ENCODE results near the gene CNOT2.

Gene CNOT2

GRCh38 chr12:70321191-70321590, 78.0 kb downstream of the CNOT2 start:
- Histone ChIP-seq H3K4me1 (ENCODE audit: control insufficient read depth in 5 of 5, insufficient read depth in 5 of 5, low read length in 5 of 5) (peaks cover 0 to 2% (median 0%) of the 10 kb centered on the region in 5 donors), H3K9ac (ENCODE audit: low read length in 5 of 5) (no peak overlapping the region), H3K27me3 (ENCODE audit: control insufficient read depth in 5 of 5, insufficient read depth in 4 of 5, low read length in 5 of 5) (no peaks in the 10 kb centered on the region), H3K36me3 (ENCODE audit: control insufficient read depth in 5 of 5, insufficient read depth in 5 of 5, low read length in 5 of 5) (peaks cover 0 to 10% (median 3%) of the 10 kb centered on the region in 5 donors), H3K4me3 (ENCODE audit: low read depth in 1 of 5, low read length in 5 of 5) (no peak overlapping the region), H3K27ac (ENCODE audit: low read depth, low read length) (no peak overlapping the region), H3K9me3 (ENCODE audit: control insufficient read depth in 5 of 5, low read length in 5 of 5) (no peaks in the 10 kb centered on the region)

- no peaks in the 10 kb centered on the region for H3K9me3 ChIP-seq (ENCODE audit: control insufficient read depth in 5 of 5, low read length in 5 of 5)
- no peaks in the 10 kb centered on the region for H3K27me3 ChIP-seq (ENCODE audit: control insufficient read depth in 5 of 5, insufficient read depth in 4 of 5, low read length in 5 of 5)
- H3K9ac ChIP-seq (ENCODE audit: low read length in 5 of 5) = no peak overlapping the region
- no peaks in the 10 kb centered on the region for H3K4me1 ChIP-seq (ENCODE audit: control insufficient read depth in 5 of 5, insufficient read depth in 5 of 5, low read length in 5 of 5)
- no peak overlapping the region for H3K27ac ChIP-seq (ENCODE audit: low read depth, low read length)
- peaks cover 0 to 12% (median 4%) of the 10 kb centered on the region in 5 donors for H3K36me3 ChIP-seq (ENCODE audit: control insufficient read depth in 5 of 5, insufficient read depth in 5 of 5, low read length in 5 of 5)
- H3K4me3 ChIP-seq (ENCODE audit: low read depth in 1 of 5, low read length in 5 of 5) = no peak overlapping the region
Measured at GRCh38 chr12:70327541-70327940, 84.3 kb downstream of the CNOT2 start.

GRCh38 chr12:70329728-70330127, 86.5 kb downstream of the CNOT2 start:
- Histone ChIP-seq H3K4me1 (ENCODE audit: control insufficient read depth in 5 of 5, insufficient read depth in 5 of 5, low read length in 5 of 5) (no peaks in the 10 kb centered on the region), H3K9me3 (ENCODE audit: control insufficient read depth in 5 of 5, low read length in 5 of 5) (no peaks in the 10 kb centered on the region), H3K27me3 (ENCODE audit: control insufficient read depth in 5 of 5, insufficient read depth in 4 of 5, low read length in 5 of 5) (no peaks in the 10 kb centered on the region), H3K27ac (ENCODE audit: low read depth, low read length) (no peak overlapping the region), H3K9ac (ENCODE audit: low read length in 5 of 5) (no peak overlapping the region), H3K36me3 (ENCODE audit: control insufficient read depth in 5 of 5, insufficient read depth in 5 of 5, low read length in 5 of 5) (peaks cover 0 to 5% (median 0%) of the 10 kb centered on the region in 5 donors), H3K4me3 (ENCODE audit: low read depth in 1 of 5, low read length in 5 of 5) (no peak overlapping the region)

- no peaks in the 10 kb centered on the region for H3K9me3 ChIP-seq (ENCODE audit: control insufficient read depth in 5 of 5, low read length in 5 of 5)
- H3K27ac ChIP-seq (ENCODE audit: low read depth, low read length) = no peak overlapping the region
- no peaks in the 10 kb centered on the region for H3K4me1 ChIP-seq (ENCODE audit: control insufficient read depth in 5 of 5, insufficient read depth in 5 of 5, low read length in 5 of 5)
- no peaks in the 10 kb centered on the region for H3K27me3 ChIP-seq (ENCODE audit: control insufficient read depth in 5 of 5, insufficient read depth in 4 of 5, low read length in 5 of 5)
- H3K36me3 ChIP-seq (ENCODE audit: control insufficient read depth in 5 of 5, insufficient read depth in 5 of 5, low read length in 5 of 5) = peaks cover 0 to 5% (median 4%) of the 10 kb centered on the region in 5 donors
- no peak overlapping the region for H3K4me3 ChIP-seq (ENCODE audit: low read depth in 1 of 5, low read length in 5 of 5)
- no peak overlapping the region for H3K9ac ChIP-seq (ENCODE audit: low read length in 5 of 5)
Measured at GRCh38 chr12:70330158-70330557, 86.9 kb downstream of the CNOT2 start.

GRCh38 chr12:70332236-70332635, 89.0 kb downstream of the CNOT2 start:
- Histone ChIP-seq H3K27ac (ENCODE audit: low read depth, low read length) (no peak overlapping the region), H3K9me3 (ENCODE audit: control insufficient read depth in 5 of 5, low read length in 5 of 5) (no peaks in the 10 kb centered on the region), H3K4me1 (ENCODE audit: control insufficient read depth in 5 of 5, insufficient read depth in 5 of 5, low read length in 5 of 5) (no peaks in the 10 kb centered on the region), H3K4me3 (ENCODE audit: low read depth in 1 of 5, low read length in 5 of 5) (no peak overlapping the region), H3K27me3 (ENCODE audit: control insufficient read depth in 5 of 5, insufficient read depth in 4 of 5, low read length in 5 of 5) (no peaks in the 10 kb centered on the region), H3K9ac (ENCODE audit: low read length in 5 of 5) (no peak overlapping the region), H3K36me3 (ENCODE audit: control insufficient read depth in 5 of 5, insufficient read depth in 5 of 5, low read length in 5 of 5) (peaks cover 5 to 22% (median 13%) of the 10 kb centered on the region in 5 donors)

GRCh38 chr12:70334742-70335141, 91.5 kb downstream of the CNOT2 start:
- H3K27me3 ChIP-seq (ENCODE audit: control insufficient read depth in 5 of 5, insufficient read depth in 4 of 5, low read length in 5 of 5) = no peaks in the 10 kb centered on the region
- H3K4me3 ChIP-seq (ENCODE audit: low read depth in 1 of 5, low read length in 5 of 5) = no peak overlapping the region
- no peaks in the 10 kb centered on the region for H3K9me3 ChIP-seq (ENCODE audit: control insufficient read depth in 5 of 5, low read length in 5 of 5)
- H3K9ac ChIP-seq (ENCODE audit: low read length in 5 of 5) = no peak overlapping the region
- peaks cover 21 to 43% (median 30%) of the 10 kb centered on the region in 5 donors for H3K36me3 ChIP-seq (ENCODE audit: control insufficient read depth in 5 of 5, insufficient read depth in 5 of 5, low read length in 5 of 5)
- H3K4me1 ChIP-seq (ENCODE audit: control insufficient read depth in 5 of 5, insufficient read depth in 5 of 5, low read length in 5 of 5) = no peaks in the 10 kb centered on the region
- no peak overlapping the region for H3K27ac ChIP-seq (ENCODE audit: low read depth, low read length)

- no peak overlapping the region for H3K27ac ChIP-seq (ENCODE audit: low read depth, low read length)
- H3K36me3 ChIP-seq (ENCODE audit: control insufficient read depth in 5 of 5, insufficient read depth in 5 of 5, low read length in 5 of 5) = peaks cover 47 to 76% (median 58%) of the 10 kb centered on the region in 5 donors
- no peak overlapping the region for H3K4me3 ChIP-seq (ENCODE audit: low read depth in 1 of 5, low read length in 5 of 5)
- no peaks in the 10 kb centered on the region for H3K9me3 ChIP-seq (ENCODE audit: control insufficient read depth in 5 of 5, low read length in 5 of 5)
- no peaks in the 10 kb centered on the region for H3K4me1 ChIP-seq (ENCODE audit: control insufficient read depth in 5 of 5, insufficient read depth in 5 of 5, low read length in 5 of 5)
- H3K9ac ChIP-seq (ENCODE audit: low read length in 5 of 5) = no peak overlapping the region
- H3K27me3 ChIP-seq (ENCODE audit: control insufficient read depth in 5 of 5, insufficient read depth in 4 of 5, low read length in 5 of 5) = no peaks in the 10 kb centered on the region
Measured at GRCh38 chr12:70338531-70338930, 95.3 kb downstream of the CNOT2 start.

GRCh38 chr12:70351076-70351475, 107.8 kb downstream of the CNOT2 start:
- Histone ChIP-seq H3K36me3 (ENCODE audit: control insufficient read depth in 5 of 5, insufficient read depth in 5 of 5, low read length in 5 of 5) (peaks cover 7 to 18% (median 14%) of the 10 kb centered on the region in 5 donors), H3K27ac (ENCODE audit: low read depth, low read length) (no peak overlapping the region), H3K4me3 (ENCODE audit: low read depth in 1 of 5, low read length in 5 of 5) (no peak overlapping the region), H3K4me1 (ENCODE audit: control insufficient read depth in 5 of 5, insufficient read depth in 5 of 5, low read length in 5 of 5) (peaks cover 0 to 10% (median 0%) of the 10 kb centered on the region in 5 donors), H3K9ac (ENCODE audit: low read length in 5 of 5) (no peak overlapping the region), H3K9me3 (ENCODE audit: control insufficient read depth in 5 of 5, low read length in 5 of 5) (no peaks in the 10 kb centered on the region), H3K27me3 (ENCODE audit: control insufficient read depth in 5 of 5, insufficient read depth in 4 of 5, low read length in 5 of 5) (no peaks in the 10 kb centered on the region)

- Histone ChIP-seq H3K27ac (ENCODE audit: low read depth, low read length) (no peak overlapping the region), H3K4me3 (ENCODE audit: low read depth in 1 of 5, low read length in 5 of 5) (no peak overlapping the region), H3K4me1 (ENCODE audit: control insufficient read depth in 5 of 5, insufficient read depth in 5 of 5, low read length in 5 of 5) (peaks cover 0 to 10% (median 0%) of the 10 kb centered on the region in 5 donors), H3K9ac (ENCODE audit: low read length in 5 of 5) (no peak overlapping the region), H3K36me3 (ENCODE audit: control insufficient read depth in 5 of 5, insufficient read depth in 5 of 5, low read length in 5 of 5) (peaks cover 0 to 9% (median 6%) of the 10 kb centered on the region in 5 donors), H3K9me3 (ENCODE audit: control insufficient read depth in 5 of 5, low read length in 5 of 5) (no peaks in the 10 kb centered on the region), H3K27me3 (ENCODE audit: control insufficient read depth in 5 of 5, insufficient read depth in 4 of 5, low read length in 5 of 5) (no peaks in the 10 kb centered on the region)
Measured at GRCh38 chr12:70353780-70354660, 110.8 kb downstream of the CNOT2 start.

- Histone ChIP-seq H3K27ac (ENCODE audit: low read depth, low read length) (peak overlapping the region; percentile 16), H3K36me3 (ENCODE audit: control insufficient read depth in 5 of 5, insufficient read depth in 5 of 5, low read length in 5 of 5) (peaks cover 0 to 9% (median 6%) of the 10 kb centered on the region in 5 donors), H3K4me1 (ENCODE audit: control insufficient read depth in 5 of 5, insufficient read depth in 5 of 5, low read length in 5 of 5) (peaks cover 0 to 10% (median 0%) of the 10 kb centered on the region in 5 donors)
Measured at GRCh38 chr12:70354787-70355186, 111.6 kb downstream of the CNOT2 start.

More at GRCh38 chr12:70354787-70355186, 111.6 kb downstream of the CNOT2 start:
- no peak overlapping the region for H3K4me3 ChIP-seq (ENCODE audit: low read depth in 1 of 5, low read length in 5 of 5)
- H3K27me3 ChIP-seq (ENCODE audit: control insufficient read depth in 5 of 5, insufficient read depth in 4 of 5, low read length in 5 of 5) = no peaks in the 10 kb centered on the region
- H3K9me3 ChIP-seq (ENCODE audit: control insufficient read depth in 5 of 5, low read length in 5 of 5) = no peaks in the 10 kb centered on the region
- H3K9ac ChIP-seq (ENCODE audit: low read length in 5 of 5) = no peak overlapping the region
